ENCODE measurements around the gene CERK.

DNA sequence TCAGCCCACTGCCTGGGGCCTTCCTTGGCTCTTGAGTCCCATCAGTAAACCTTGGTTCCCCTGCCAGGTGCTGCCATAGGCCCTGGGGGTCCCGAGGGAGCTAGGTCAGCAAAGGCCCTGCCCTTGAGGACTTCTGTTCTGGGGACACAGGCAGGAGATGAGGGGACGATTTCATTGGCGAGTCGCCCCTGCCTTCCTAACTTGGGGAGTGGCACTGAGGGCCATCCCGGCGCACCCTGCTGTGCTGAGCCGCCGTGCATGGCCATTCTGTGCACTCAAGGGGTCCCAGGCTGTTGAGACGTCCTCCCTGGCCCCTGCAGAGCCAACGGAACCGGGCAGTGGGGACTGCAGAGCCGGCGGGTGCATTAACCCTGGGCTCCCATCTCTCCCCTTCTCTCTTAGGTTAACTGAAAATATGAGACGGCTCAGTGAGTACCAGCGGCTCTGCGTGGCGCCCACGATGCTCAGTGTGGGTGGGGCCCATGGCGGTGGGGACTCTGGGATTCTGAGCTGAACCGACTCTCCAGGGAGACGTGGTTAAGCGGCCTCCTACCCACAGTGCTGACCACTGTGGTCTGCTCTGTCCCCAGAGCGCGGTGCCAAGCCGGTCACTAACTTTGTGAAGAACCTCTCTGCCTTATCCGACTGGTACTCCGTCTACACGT lies 74.5 kb downstream of the CERK start:
- TF ChIP-seq, protein P1, sequence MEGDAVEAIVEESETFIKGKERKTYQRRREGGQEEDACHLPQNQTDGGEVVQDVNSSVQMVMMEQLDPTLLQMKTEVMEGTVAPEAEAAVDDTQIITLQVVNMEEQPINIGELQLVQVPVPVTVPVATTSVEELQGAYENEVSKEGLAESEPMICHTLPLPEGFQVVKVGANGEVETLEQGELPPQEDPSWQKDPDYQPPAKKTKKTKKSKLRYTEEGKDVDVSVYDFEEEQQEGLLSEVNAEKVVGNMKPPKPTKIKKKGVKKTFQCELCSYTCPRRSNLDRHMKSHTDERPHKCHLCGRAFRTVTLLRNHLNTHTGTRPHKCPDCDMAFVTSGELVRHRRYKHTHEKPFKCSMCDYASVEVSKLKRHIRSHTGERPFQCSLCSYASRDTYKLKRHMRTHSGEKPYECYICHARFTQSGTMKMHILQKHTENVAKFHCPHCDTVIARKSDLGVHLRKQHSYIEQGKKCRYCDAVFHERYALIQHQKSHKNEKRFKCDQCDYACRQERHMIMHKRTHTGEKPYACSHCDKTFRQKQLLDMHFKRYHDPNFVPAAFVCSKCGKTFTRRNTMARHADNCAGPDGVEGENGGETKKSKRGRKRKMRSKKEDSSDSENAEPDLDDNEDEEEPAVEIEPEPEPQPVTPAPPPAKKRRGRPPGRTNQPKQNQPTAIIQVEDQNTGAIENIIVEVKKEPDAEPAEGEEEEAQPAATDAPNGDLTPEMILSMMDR (IDR thresholded peaks at IDR 0.05; ENCODE audit: poor library complexity, severe bottlenecking), result no peak
- TF ChIP-seq POLR2AphosphoS5 (IDR thresholded peaks at IDR 0.05) (no peak), EZH2 (IDR thresholded peaks at IDR 0.05; ENCODE audit: borderline replicate concordance, insufficient read depth, low read length, poor library complexity, severe bottlenecking) (no peak), MXI1 (conservative IDR thresholded peaks at IDR 0.05; ENCODE audit: poor library complexity, severe bottlenecking) (no peak)
- TF ChIP-seq, protein P2, sequence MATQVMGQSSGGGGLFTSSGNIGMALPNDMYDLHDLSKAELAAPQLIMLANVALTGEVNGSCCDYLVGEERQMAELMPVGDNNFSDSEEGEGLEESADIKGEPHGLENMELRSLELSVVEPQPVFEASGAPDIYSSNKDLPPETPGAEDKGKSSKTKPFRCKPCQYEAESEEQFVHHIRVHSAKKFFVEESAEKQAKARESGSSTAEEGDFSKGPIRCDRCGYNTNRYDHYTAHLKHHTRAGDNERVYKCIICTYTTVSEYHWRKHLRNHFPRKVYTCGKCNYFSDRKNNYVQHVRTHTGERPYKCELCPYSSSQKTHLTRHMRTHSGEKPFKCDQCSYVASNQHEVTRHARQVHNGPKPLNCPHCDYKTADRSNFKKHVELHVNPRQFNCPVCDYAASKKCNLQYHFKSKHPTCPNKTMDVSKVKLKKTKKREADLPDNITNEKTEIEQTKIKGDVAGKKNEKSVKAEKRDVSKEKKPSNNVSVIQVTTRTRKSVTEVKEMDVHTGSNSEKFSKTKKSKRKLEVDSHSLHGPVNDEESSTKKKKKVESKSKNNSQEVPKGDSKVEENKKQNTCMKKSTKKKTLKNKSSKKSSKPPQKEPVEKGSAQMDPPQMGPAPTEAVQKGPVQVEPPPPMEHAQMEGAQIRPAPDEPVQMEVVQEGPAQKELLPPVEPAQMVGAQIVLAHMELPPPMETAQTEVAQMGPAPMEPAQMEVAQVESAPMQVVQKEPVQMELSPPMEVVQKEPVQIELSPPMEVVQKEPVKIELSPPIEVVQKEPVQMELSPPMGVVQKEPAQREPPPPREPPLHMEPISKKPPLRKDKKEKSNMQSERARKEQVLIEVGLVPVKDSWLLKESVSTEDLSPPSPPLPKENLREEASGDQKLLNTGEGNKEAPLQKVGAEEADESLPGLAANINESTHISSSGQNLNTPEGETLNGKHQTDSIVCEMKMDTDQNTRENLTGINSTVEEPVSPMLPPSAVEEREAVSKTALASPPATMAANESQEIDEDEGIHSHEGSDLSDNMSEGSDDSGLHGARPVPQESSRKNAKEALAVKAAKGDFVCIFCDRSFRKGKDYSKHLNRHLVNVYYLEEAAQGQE (IDR thresholded peaks at IDR 0.05; ENCODE audit: borderline replicate concordance), result no peak
